Cerebellar cortex (tissue), 1 donor: ENCODE data around the gene P2RX3.
"Not testable (repeated sequence)": the region's sequence is repeated elsewhere in the genome, so short reads cannot be mapped to it uniquely, and the experiment has no call there.

Experiments
- DNase-seq: peaks from one replicate; pipeline ENCODE4 v3.0.0-alpha.2; 2015; ENCODE audit warnings: low spot score

P2RX3 gene

GRCh38 chr11:57399972-57400578 lies 61.9 kb downstream of the P2RX3 start:
- no peak for DNase-seq

- no peak for DNase-seq
These were observed 64.2 kb downstream of the P2RX3 start for GRCh38 chr11:57402188-57403002.

- not testable (repeated sequence) for DNase-seq
These were observed 65.0 kb downstream of the P2RX3 start for GRCh38 chr11:57403003-57403801.

- DNase-seq: no peak
These were observed 65.6 kb downstream of the P2RX3 start for GRCh38 chr11:57403802-57404147.

GRCh38 chr11:57405271-57405860 lies 67.2 kb downstream of the P2RX3 start:
- peak; percentile 55 for DNase-seq

GRCh38 chr11:57406337-57406904 lies 68.3 kb downstream of the P2RX3 start:
- DNase-seq: no peak

- DNase-seq: no peak
These were observed 69.1 kb downstream of the P2RX3 start for GRCh38 chr11:57407010-57407920.

- no peak for DNase-seq
These were observed 69.9 kb downstream of the P2RX3 start for GRCh38 chr11:57407941-57408475.

- no peak for DNase-seq
These were observed 70.6 kb downstream of the P2RX3 start for GRCh38 chr11:57408771-57409170.

- DNase-seq: no peak
These were observed 71.4 kb downstream of the P2RX3 start for GRCh38 chr11:57409321-57410100.

- DNase-seq: no peak
These were observed 72.1 kb downstream of the P2RX3 start for GRCh38 chr11:57410287-57410686.

GRCh38 chr11:57413681-57414080 lies 75.5 kb downstream of the P2RX3 start:
- no peak for DNase-seq

GRCh38 chr11:57414612-57415212 lies 76.6 kb downstream of the P2RX3 start:
- DNase-seq: no peak

GRCh38 chr11:57416436-57416835 lies 78.3 kb downstream of the P2RX3 start:
- DNase-seq: no peak

- DNase-seq: no peak
These were observed 78.9 kb downstream of the P2RX3 start for GRCh38 chr11:57417056-57417455.

- DNase-seq: no peak
These were observed 80.0 kb downstream of the P2RX3 start for GRCh38 chr11:57418131-57418530.

- no peak for DNase-seq
These were observed 81.0 kb downstream of the P2RX3 start for GRCh38 chr11:57419146-57419545.

- no peak for DNase-seq
These were observed 82.9 kb downstream of the P2RX3 start for GRCh38 chr11:57421066-57421465.

GRCh38 chr11:57421805-57422204 lies 83.7 kb downstream of the P2RX3 start:
- no peak for DNase-seq
